Spinal cord (tissue), 10 donors: ENCODE data around the gene HINT3. TPM values are rescaled to one million over a fixed set of nuclear protein-coding genes. Genes with fewer than 3 reads are reported as not detected.

ENCODE experiments used
- DNase-seq, 6 donors: peaks; one replicate each; pipeline versions ENCODE4 v3.0.0 to v3.0.0-alpha.2; 2013 to 2015; ENCODE audit warnings: low spot score in 6 of 6, low read depth in 4 of 6
- H3K27ac ChIP-seq: one replicate; pipeline ENCODE4 v1.5.1; 2013; ENCODE audit warnings: low read depth, low read length, control low read depth
- H3K27me3 ChIP-seq: one replicate; pipeline ENCODE4 v1.6.1; 2013; ENCODE audit warnings: low read length; ENCODE audit not compliant: control insufficient read depth, insufficient read depth
- H3K36me3 ChIP-seq: one replicate; pipeline ENCODE4 v1.6.1; 2013; ENCODE audit warnings: low read length; ENCODE audit not compliant: control insufficient read depth, insufficient read depth
- H3K4me1 ChIP-seq: one replicate; pipeline ENCODE4 v1.6.1; 2013; ENCODE audit warnings: low read length; ENCODE audit not compliant: control insufficient read depth, insufficient read depth
- H3K4me3 ChIP-seq: one replicate; pipeline ENCODE4 v1.5.1; 2013; ENCODE audit warnings: low read depth, low read length, control low read depth
- H3K9me3 ChIP-seq: one replicate; pipeline ENCODE4 v1.6.1; 2013; ENCODE audit warnings: low read length; ENCODE audit not compliant: control insufficient read depth, insufficient read depth
- WGBS: methylation state at CpG from one replicate; pipeline ENCODE4 v1.1.5; 2013; ENCODE audit warnings: missing lambda C conversion rate; ENCODE audit not compliant: insufficient coverage; 5-methylcytosine and 5-hydroxymethylcytosine counted together
- polyA plus RNA-seq, 2 donors: library from polyadenylated mRNA; unstranded; fragments of 120-200 nt; gene quantifications; one replicate each; pipeline ENCODE4 v1.2.1, GENCODE V29; 2013; ENCODE audit not compliant: insufficient read length in 2 of 2
- total RNA-seq, 2 donors: library from RNA; depleted of rRNA in 1 of 2; stranded (reverse); fragments of 120-200 nt in 1 of 2; fragments of >200 nt in 1 of 2; gene quantifications; one replicate each; pipeline versions ENCODE4 v1.2.3 to v1.2.4, GENCODE V29; 2013 to 2014
- donor health status: healthy.

HINT3 gene
- total and polyA plus RNA-seq, 4 donors, result 32.6 to 75.0 (median 58.4) TPM

GRCh38 chr6:125954735-125955339 lies 1.7 kb upstream of the HINT3 start:
- H3K36me3 ChIP-seq, result no peaks in the 10 kb centered on the region
- DNase-seq, result no peak
- no peaks in the 10 kb centered on the region for H3K4me1 ChIP-seq
- H3K27ac ChIP-seq, result no peak overlapping the region
- WGBS, result 51% methylated on average over 4 of the region's 5 CpGs
- no peaks in the 10 kb centered on the region for H3K27me3 ChIP-seq
- H3K9me3 ChIP-seq, result no peaks in the 10 kb centered on the region
- H3K4me3 ChIP-seq, result no peak overlapping the region

- Histone ChIP-seq H3K27ac (no peak overlapping the region), H3K36me3 (no peaks in the 10 kb centered on the region), H3K9me3 (no peaks in the 10 kb centered on the region), H3K4me3 (peak overlapping the region; percentile 99), H3K27me3 (no peaks in the 10 kb centered on the region), H3K4me1 (no peaks in the 10 kb centered on the region)
- DNase-seq, result no peak
- WGBS, result 77% methylated on average over 3 of the region's 5 CpGs
Measured at GRCh38 chr6:125955973-125956372, 597 bp upstream of the HINT3 start.

- Histone ChIP-seq H3K9me3 (no peaks in the 10 kb centered on the region), H3K36me3 (no peaks in the 10 kb centered on the region), H3K4me3 (peak overlapping the region; percentile 99), H3K27ac (peak overlapping the region; percentile 97), H3K4me1 (no peaks in the 10 kb centered on the region), H3K27me3 (no peaks in the 10 kb centered on the region)
- 0% methylated on average over 1 of the region's 3 CpGs for WGBS
- DNase-seq, result peak in 1 of 6 donors; percentile 8
Measured at GRCh38 chr6:125957391-125957693, 772 bp downstream of the HINT3 start.

GRCh38 chr6:125957845-125958244 lies 1.3 kb downstream of the HINT3 start:
- DNase-seq, result peak in 2 of 6 donors; percentile 20 to 61
- 72% methylated on average over 3 of the region's 4 CpGs for WGBS

GRCh38 chr6:125959041-125959440 lies 2.5 kb downstream of the HINT3 start:
- Histone ChIP-seq H3K9me3 (no peaks in the 10 kb centered on the region), H3K4me1 (no peaks in the 10 kb centered on the region), H3K36me3 (no peaks in the 10 kb centered on the region), H3K27me3 (no peaks in the 10 kb centered on the region), H3K4me3 (no peak overlapping the region), H3K27ac (no peak overlapping the region)
- 100% methylated on average over 1 of the region's 4 CpGs for WGBS
- no peak for DNase-seq

More at GRCh38 chr6:125957845-125958244, 1.3 kb downstream of the HINT3 start:
- H3K9me3 ChIP-seq, result no peaks in the 10 kb centered on the region
- H3K27me3 ChIP-seq, result no peaks in the 10 kb centered on the region
- H3K4me1 ChIP-seq, result no peaks in the 10 kb centered on the region
- no peak overlapping the region for H3K27ac ChIP-seq
- no peaks in the 10 kb centered on the region for H3K36me3 ChIP-seq
- H3K4me3 ChIP-seq, result peak overlapping the region; percentile 99

- Histone ChIP-seq H3K4me1 (no peaks in the 10 kb centered on the region), H3K4me3 (no peak overlapping the region), H3K27me3 (no peaks in the 10 kb centered on the region), H3K36me3 (no peaks in the 10 kb centered on the region), H3K9me3 (no peaks in the 10 kb centered on the region), H3K27ac (no peak overlapping the region)
- no peak for DNase-seq
- 100% methylated on average over 1 of the region's 3 CpGs for WGBS
Measured at GRCh38 chr6:125961117-125961516, 4.5 kb downstream of the HINT3 start.

GRCh38 chr6:125962900-125963497 lies 6.4 kb downstream of the HINT3 start:
- Histone ChIP-seq H3K9me3 (no peaks in the 10 kb centered on the region), H3K4me3 (no peak overlapping the region), H3K27me3 (no peaks in the 10 kb centered on the region), H3K36me3 (no peaks in the 10 kb centered on the region), H3K4me1 (no peaks in the 10 kb centered on the region), H3K27ac (no peak overlapping the region)
- 91% methylated on average over 7 of the region's 8 CpGs for WGBS
- no peak for DNase-seq

- Histone ChIP-seq H3K4me3 (no peak overlapping the region), H3K36me3 (no peaks in the 10 kb centered on the region), H3K4me1 (no peaks in the 10 kb centered on the region), H3K9me3 (no peaks in the 10 kb centered on the region), H3K27me3 (no peaks in the 10 kb centered on the region), H3K27ac (no peak overlapping the region)
- WGBS, result no CpG with 5 or more reads among the region's 2 CpGs
- no peak for DNase-seq
Measured at GRCh38 chr6:125963817-125964216, 7.2 kb downstream of the HINT3 start.

GRCh38 chr6:125966569-125966968 lies 10.0 kb downstream of the HINT3 start:
- no peaks in the 10 kb centered on the region for H3K4me1 ChIP-seq
- no CpG with 5 or more reads among the region's 1 CpG for WGBS
- H3K36me3 ChIP-seq, result no peaks in the 10 kb centered on the region
- H3K4me3 ChIP-seq, result no peak overlapping the region
- peak in 1 of 6 donors; percentile 1 for DNase-seq
- H3K27me3 ChIP-seq, result no peaks in the 10 kb centered on the region
- H3K9me3 ChIP-seq, result no peaks in the 10 kb centered on the region
- H3K27ac ChIP-seq, result no peak overlapping the region

GRCh38 chr6:125968493-125968892 lies 11.9 kb downstream of the HINT3 start:
- Histone ChIP-seq H3K27ac (no peak overlapping the region), H3K4me1 (no peaks in the 10 kb centered on the region), H3K4me3 (no peak overlapping the region), H3K36me3 (peaks cover 2% of the 10 kb centered on the region), H3K9me3 (no peaks in the 10 kb centered on the region), H3K27me3 (no peaks in the 10 kb centered on the region)
- WGBS, result no CpG with 5 or more reads among the region's 2 CpGs
- DNase-seq, result no peak
